Activated CD4-positive, alpha-beta T cell treated with anti-CD3 and anti-CD28 coated beads, Interleukin-2, Interleukin-6, amounts not matched to agents 100 ng/mL and 50 ng/mL, durations not matched to agents 16 hours and 8 hours (primary cell): ENCODE measurements around the gene MSH2.
"Not testable (repeated sequence)": the region's sequence is repeated elsewhere in the genome, so short reads cannot be mapped to it uniquely, and the experiment has no call there.

Experiments
- DNase-seq: peaks from one replicate; pipeline ENCODE4 v3.0.0-alpha.2; 2020

MSH2 gene

DNA sequence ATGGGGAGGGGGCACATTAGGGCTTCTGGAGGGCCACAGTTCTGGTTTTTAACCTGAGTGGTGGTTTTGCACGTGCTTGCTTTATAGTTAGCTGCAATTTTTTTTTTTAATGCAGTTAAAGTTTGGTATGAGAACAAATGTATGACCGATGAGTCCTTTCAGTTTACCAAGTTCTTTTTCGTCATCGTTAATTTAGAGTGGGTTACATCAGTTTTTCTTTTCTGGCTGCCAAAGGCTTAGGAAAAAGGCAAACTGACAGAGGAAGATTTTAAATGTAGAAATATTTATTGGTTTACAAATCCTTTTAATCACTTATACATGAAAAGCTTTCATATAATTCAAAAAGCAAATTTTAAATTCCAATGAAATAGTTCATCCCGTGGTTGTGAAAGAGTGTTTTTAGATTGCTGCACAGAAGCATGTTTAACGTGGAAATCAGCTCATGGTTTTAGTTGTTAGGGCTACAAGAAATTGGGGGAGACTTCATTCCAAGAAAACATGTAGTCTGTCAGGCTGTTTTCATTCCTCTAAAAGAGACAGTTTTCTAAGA is 82.9 kb downstream of the MSH2 start:
- DNase-seq, result no peak

DNA sequence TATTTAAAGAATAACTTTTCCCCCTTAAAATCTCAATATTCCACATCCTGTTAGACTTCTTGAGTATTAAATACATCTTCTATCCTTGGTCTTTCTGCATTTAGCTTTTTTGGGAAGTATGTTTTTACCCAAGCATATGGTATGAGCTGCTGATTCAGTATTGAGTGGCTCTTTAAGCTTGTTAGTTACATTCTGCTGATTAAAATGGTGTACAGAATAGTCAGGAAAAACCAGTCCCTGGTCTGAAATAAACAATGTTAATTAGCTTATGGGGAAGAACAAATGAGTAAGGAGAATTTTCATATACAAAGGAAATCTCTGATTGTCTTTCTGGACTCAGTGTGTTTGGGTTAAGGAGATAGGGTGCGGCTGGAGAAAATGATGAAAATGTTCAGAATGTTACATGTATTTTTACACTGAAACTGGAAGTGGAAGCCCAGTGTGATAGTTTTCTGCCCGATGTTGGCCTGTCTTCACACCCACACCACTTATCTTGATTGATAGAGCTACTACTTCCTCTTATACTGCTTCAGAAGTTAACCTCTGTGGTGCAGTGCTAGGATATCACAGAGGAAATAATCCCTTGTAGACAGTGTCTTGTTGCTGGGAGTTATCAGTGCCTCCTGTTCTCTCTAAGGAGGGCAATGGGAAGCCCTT is 84.0 kb downstream of the MSH2 start:
- DNase-seq, result peak; percentile 36

DNA sequence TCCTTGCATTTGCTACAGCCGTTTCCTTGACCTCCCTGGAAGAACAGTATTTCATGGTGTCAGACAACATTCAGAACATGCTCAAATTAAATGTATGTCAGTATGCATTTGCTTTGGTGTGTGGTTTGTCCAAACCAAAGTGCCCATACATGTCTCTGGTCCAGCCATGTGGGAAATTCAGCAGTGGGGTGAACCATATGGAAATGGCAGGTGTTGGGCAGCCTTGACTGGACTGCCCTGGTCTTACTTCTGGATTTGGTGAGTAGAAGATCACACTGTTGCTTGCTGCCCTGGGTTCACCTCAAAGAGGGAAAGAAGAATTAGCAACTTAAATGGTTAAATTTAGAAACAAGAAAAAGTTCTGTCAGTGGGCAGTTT is 84.5 kb downstream of the MSH2 start:
- DNase-seq, result no peak

DNA sequence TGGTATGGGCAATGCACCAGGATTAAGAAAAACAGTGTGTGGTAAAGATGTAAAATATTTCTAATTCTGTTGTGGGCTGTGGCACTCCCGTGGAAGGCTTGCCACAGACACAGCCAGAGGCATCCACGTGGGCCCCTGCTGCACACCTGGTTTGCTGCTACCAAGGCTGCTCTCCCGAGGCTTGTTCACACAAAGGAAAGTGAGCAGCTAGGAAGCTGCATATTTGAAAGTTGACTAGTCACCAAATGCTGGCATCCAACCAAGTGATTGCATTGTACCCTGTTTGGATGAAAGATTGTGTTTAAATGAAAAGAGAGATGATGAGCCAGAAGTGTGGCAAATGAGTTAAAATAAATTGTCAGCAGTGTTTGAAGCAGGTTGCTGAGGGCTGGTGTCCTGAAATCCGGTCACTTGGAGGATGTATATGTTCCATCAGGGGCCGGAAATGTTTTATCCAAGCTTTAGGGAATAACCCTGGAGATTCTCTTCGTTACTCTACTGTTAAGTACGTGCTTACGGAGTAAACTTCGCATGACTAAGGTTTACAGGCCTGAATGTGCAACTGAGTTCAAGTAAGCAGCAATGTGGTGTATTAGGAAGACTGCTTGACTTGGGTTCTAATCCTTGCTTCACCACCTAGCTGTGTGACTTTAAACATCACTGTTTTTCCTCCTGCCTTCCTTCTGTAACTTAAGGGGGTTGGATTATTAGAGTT is 86.1 kb downstream of the MSH2 start:
- no peak for DNase-seq

DNA sequence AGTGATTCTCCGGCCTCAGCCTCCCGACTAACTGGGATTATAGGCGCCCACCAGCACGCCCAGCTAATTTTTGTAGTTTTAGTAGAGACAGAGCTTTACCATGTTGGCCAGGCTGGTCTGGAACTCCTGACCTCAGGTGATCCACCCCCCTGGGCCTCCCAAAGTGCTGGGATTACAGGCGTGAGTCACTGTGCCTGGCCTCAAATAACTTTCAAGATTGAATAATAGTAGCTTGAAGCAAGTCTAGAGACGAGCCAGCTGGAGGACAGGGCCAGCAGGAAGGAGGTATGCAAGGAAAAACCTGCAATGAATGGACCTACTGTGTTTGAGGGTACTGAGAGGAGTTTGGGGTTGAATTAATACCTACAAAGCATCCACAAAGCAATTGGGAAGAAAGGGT is 87.5 kb downstream of the MSH2 start:
- DNase-seq, result no peak

DNA sequence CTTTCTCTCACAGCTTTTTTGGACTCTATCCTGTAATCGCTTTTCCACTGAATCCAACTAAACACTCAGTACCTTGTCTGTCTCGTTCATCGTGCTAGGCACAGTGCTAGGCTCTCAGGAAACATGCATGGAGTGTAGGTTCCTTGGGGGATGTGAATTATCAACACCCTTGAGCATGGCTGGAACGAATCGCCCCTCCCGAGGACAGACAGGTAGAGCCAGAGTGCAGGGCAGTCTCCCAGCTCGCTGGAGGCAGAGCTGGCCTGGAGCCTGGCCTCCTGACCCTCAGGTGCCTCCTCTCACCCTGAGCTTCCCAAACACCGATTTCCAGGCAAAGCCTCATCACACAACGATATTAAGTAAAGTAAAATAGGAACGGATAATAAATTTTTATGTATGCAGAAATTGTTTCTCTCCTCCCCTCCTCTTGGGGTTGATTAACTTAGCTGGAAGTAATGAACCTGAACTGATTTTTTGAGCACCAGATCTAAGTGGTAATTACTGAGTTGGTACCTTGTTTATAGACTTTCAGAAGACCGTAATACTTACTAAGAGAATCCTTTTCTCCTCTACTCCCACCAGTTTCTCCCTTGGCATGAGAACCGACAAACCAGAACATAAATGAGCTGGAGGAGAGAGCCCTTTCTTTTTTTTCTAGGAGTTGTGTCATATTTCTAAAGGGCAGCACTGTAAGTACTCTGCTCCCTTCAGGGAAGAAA is 90.5 kb downstream of the MSH2 start:
- no peak for DNase-seq

DNA sequence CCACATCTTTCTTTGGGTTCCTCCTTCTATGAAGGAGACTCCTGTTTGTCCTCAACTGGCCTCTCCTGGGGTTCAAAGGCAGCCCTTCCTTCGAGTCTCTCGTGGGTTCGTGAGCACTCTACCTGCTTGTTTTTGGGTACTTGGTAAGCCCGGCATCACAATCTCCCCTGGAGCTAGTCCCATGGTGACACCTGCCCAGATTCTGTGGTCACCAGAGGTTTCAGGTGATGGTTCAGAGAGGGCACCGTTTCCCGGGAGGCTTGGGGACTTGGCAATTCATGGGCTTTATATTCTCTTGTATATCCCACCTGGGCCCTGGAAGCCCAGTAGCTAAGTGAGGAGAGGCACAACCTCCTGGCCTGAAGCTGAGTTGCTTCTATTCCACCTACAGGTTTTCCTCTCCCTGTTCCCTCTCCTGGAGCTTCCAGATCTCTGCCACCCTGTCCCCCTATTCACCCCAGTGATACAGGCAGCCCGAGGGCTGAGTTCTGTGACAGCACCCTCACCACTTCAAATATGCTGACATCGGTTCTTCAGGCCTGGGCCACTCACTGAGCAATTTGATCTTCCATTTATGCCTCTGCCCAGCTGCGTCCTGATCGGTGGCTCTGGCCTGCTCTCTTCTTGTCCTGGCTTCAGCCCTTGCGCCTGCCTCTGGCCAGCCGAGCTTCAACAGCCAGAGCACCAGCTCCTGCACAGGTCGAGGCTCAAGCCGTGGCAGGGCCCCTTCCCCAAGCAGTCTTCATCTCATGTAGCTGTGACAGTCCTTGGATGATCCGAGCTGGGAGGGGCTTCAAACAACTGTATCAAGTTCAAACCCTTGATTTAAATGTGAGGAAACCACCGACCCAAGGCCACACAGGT is 91.5 kb downstream of the MSH2 start:
- no peak for DNase-seq

DNA sequence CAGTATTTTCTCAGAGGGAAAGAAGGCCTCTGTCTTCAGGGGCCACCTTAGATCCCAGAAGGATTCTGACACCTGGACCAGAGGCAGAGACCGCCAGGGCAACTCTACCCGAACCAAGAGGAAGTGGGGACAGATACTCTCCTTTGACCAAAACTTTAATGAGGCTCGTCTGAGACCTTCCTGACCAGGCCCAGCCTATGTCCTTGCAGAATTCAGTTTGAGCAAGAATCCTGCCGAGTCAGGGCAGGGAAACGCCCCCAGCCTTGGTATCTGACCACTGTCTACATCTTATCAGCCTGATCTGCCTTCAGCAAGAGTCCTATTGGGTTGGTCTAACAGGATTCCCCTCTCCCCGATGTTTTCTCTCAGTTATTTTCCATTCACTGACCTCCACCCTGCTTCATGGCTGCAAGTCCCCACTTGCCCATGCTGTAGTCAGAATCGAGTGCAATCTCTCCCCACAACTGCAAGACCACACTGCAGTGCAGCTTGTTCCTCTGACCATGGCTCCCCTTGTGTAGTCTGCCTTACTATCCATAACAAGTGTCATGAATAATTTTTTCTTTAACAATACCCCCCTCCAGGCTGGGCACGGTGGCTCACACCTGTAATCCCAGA is 95.0 kb downstream of the MSH2 start:
- DNase-seq, result no peak

DNA sequence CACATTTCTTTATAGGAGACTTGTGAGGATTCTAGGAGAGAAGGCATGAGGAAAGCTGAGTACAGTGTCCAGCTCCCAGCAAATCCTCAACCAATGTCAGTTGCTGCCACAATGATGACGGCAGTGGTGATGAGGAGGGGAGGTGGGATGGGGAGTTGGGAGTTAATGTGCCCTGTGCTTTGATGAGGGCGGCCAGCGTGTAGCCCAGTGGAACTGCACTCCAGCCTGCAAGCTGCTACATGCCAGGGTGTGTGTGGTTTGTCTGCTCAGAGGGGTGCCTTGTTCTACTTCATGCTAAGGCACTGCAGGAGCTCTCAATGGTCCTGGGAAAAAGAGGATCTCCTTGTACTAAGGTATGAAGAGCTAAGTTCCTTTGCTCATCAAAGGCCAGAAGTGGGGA is 96.1 kb downstream of the MSH2 start:
- DNase-seq, result no peak

DNA sequence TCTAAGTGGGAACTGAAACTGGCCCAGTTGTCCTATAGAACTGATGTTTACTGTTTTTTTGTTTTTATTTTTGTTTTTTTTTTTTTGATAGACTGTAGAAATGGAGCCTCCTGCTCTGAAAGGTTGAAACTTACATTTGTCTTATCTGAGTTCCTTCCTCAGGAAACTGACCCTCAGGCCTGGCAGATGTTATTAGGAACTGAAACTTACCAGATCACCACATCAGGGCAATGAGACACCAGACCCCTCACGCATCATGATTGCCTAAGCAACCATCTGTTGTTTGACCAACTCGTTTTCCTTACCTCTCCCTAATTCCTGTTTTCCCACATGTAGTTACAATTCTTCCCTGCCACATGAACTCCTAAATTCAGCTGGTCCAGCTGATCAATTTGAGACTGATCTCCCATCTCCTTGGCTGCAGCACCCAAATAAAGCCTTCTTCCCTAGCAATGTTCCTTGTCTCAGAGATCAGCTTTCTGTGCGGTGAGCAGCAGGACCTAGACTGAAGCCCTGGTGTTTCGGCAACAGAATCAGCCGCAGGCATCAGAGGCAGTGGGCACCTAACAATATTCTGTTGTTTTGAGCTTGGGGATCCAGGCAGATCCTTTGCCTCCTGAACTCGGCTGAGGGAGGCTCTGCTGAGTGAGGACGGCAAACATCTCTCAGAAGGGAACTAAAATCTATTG is 96.8 kb downstream of the MSH2 start:
- DNase-seq, result no peak

DNA sequence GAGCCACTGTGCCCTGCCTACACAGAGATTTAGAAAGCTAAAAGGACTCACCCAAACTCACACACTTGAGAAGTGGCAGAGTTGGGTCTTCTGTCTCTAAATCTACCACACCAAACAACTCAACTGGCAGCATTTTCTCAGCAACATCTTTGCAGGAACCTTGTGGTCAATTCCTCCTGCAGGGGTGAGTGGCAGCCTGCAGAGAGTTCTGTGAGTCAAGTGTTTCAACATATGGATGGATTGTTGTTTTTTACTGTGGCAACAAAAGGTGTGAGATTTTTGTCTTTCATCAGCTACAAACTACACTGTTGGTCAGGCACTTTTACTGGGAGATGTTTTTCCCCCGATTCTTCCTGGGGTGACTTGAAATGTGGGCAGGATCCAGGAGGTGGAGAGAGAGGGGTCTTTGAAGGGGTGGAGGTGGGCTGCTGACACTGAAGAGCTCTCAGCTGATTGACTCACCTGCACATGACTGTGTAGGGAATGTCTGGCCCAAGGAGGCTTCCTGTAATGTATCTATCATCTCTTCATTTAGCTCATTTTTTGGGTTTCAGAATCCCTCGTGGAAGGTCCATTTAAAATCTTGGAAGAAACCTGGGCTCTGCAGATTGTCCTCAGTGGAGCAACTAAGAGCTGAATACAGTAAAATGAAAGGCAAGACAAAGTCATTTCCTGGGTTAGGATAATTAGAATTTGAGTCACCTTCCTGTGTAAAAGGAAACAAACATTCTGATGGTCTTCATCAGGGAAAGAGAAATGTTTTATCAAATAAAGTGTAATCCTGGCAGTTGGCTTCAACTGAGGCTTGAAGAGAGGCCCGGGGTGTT is 98.6 kb downstream of the MSH2 start:
- DNase-seq, result peak; percentile 44

DNA sequence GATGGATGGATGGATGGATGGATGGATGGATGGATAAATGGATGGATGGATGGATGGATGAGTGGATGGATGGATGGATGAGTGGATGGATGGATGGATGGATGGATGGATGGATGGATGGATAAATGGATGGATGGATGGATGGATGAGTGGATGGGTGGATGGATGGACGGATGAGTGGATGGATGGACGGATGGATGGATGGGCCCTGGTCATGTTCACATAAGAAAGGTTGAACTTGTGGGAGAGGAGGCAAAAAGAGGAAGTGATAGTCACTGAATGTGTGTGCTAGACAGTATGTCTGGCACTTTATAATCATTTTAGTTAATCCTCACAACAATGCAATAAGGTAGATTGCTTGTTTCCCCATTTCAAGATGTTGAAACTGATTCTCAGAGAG is 99.5 kb downstream of the MSH2 start:
- DNase-seq, result not testable (repeated sequence)

DNA sequence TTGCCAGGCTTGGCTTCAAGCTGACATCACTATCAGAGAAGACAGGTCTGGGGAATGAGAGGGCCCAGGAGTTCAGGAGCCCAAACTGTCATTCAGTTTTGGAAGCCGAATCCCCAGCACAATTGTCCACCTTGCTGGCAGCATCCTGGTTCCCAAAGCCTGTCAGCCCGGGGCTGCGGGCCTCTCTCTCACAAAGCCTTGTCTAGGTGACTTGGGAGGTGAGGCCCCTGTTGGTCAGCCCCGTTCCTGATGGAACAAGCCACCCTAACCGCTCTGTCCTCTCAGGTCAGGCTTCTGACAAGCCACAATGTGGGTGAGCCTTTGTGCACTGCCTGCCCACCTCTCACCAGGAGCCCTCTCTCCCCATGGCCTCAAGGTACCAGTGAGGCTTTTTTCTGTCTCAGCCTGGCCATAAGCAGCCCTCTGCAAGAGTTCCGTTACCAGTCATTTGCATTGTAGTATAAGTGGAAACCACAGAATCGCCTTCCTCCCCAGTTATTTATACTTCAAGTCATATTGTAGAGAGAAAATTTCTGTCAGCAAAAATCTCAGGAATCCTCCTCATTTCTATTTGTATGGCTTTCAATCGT is 100.6 kb downstream of the MSH2 start:
- no peak for DNase-seq

DNA sequence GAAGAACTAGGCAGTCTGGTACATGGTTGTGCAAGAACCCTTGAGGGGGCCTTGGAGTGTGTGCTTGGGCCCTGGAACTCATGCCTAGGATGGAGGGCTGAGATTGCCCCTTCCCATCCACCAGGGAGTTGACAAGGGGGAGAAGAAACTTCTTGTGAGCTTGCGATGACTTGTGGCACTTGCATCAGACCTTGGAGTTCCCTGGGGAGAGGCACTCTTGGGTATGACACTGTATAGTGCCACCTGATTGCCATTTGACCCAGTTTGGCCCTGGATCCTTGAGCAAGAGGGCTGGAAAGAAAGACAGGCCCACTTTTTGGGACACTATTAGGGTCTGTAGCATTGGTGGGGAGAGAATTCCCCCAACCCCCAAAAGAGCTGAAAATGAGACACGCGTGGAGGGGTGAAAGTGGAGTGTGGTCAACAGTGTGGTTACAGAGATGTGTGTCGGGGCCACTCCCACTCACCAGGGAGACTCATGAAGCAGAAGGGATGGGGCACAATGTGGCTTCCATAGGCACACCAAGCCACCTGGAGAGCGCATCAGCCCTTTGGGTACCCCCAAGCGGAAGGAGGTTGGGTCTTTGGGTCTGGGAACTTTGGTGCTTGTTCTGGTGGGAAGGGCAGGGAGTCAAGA is 101.3 kb downstream of the MSH2 start:
- no peak for DNase-seq

DNA sequence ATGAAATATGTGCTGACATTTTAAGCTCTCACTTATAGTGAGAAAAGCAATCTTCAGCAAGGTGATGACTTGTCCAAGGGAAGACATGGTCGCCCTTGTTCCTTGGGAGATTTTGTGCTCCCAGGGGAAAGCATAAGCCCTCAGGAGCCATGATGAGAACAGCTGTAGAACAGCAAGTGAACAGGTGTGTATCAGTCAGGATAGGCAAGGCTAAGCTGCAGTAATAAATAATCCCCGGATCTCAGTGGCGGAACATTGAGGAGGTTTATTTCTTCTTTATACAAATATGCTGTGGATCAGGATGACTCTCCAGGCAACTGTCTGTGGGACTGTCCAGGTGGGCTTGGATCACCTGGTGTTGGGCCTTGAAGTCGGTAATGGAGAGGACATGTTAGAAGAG is 103.1 kb downstream of the MSH2 start:
- no peak for DNase-seq

DNA sequence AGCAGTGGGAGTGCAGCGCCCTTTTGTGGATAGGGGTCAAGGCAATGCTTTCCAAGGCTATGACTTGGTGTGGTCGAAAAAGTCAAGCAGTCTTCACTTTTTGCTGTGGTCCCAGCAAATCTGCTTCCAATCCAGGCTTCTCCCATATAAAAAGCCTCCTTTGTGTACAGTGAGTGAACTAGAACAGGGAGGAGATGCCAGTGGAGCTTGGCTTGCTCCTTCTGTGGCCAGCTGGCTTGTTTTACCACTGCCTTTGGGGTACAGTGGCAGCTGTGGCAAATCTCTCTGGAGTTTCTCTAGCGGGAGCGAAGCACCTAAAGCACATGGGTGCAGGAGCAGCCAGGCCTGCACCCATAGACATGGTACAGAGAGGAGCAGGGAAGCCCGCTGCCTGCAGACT is 103.5 kb downstream of the MSH2 start:
- DNase-seq, result no peak

DNA sequence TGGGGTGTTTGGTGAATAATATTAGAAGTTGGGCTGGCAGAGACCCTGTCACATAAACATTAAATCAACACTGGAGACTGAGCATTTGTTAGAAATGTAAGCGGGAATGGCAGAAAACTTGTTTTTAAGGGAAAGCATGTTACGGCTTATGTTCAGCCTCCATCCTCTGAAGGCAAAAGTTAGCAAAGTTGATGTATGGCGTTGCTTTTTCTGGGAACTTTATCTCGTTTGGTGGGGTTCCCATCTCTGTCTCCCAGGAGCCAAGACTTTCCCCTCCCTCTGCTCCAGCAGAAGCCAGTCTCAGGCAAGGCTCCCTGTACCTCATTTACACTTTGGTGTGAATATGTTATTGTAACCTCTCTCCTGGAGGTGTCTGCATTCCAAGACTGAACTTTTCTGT is 105.1 kb downstream of the MSH2 start:
- DNase-seq, result no peak

DNA sequence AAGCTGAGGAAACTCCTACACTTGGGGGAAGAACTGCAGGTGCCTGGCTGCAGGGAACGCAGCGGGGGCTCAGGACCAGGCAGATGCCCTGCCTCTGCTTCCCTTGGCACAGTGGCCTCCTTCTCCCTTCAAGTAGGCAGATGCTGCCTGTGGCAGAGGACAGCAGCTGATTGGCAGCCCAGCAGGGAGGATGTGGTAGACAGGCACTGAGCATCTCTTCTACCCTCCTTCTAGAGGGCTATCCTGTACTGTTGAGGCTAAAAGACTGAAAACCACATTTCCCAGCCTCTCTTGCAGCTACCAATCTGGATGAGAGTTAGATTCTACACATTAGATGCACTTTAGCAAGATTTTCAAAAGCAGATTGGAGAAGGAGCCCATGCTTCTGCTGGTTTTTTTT is 105.7 kb downstream of the MSH2 start:
- DNase-seq, result peak; percentile 28

DNA sequence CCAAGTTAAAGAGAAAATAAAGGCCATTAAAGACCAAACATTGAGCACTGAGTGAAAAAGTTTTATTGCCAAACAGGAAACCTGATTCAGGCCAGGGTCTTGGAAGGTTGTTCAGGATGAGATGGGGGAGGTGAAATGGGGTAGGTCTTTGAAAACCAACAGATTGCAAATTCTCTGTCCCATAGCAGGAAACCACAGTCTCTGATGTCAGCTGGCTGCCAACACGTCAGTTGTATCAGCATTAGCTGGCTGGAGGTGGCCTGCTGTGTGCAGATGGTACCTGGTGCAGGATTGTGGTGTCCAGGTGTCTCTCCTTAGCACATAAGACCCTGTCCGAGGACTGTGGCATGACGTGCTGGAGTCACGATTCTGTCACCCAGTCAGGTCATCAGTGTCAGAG is 106.3 kb downstream of the MSH2 start:
- peak; percentile 10 for DNase-seq

DNA sequence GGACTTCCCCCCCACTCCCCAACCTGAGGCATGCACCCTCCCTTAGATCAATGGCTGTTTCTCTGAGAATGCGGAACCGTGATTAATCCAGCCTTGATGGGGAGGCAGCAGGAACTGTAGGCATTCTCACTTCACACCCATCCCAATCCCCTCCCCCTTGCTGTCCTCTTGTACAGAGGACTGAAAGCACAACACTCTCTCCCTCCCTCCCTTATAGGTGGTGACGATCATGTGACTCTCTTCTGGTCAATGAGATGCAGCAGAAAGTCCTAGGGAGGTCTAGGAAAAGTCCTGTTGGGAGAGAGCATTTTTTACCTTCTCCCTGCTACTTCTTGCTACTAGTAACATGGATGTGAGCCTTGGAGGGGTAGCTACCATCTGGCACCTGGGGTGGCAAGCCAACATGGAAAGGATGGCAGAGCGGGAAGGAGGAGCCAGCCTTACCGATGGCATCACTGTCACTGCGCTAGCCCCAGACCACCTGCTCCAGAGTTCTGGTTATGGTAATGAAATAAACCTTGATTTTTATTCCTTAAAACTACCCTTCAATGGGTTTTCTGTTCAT is 106.9 kb downstream of the MSH2 start:
- DNase-seq, result no peak
